ENCODE measurements around the gene PNMA8A. TPM values are rescaled to one million over a fixed set of nuclear protein-coding genes. Genes with fewer than 3 reads are reported as not detected.

Gene PNMA8A, protein sequence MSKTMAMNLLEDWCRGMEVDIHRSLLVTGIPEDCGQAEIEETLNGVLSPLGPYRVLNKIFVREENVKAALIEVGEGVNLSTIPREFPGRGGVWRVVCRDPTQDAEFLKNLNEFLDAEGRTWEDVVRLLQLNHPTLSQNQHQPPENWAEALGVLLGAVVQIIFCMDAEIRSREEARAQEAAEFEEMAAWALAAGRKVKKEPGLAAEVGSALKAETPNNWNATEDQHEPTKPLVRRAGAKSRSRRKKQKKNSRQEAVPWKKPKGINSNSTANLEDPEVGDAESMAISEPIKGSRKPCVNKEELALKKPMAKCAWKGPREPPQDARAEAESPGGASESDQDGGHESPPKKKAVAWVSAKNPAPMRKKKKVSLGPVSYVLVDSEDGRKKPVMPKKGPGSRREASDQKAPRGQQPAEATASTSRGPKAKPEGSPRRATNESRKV
- total RNA-seq (16.2 TPM), polyA plus RNA-seq (ENCODE audit: insufficient read depth, low read depth, low replicate concordance) (12.5 TPM)
- long read RNA-seq, donor 1, transcript PNMA8A-201 (3 exons, 3,689 nt), result major isoform, 10 of 10 reads
- long read RNA-seq, donor 1, partial matches to known transcripts, result 0 of 10 reads
- long read RNA-seq, donor 1, other reads (novel, unspliced or antisense), result 0 of 10 reads
- long read RNA-seq, donor 2, transcript PNMA8A-201 (3 exons, 3,689 nt), result major isoform, 7 of 12 reads
- long read RNA-seq, donor 2, partial matches to known transcripts, result 5 of 12 reads
- long read RNA-seq, donor 2, other reads (novel, unspliced or antisense), result 0 of 12 reads
- long read RNA-seq, donor 3, transcript PNMA8A-201 (3 exons, 3,689 nt), result major isoform, 15 of 27 reads
- long read RNA-seq, donor 3, partial matches to known transcripts, result 12 of 27 reads
- long read RNA-seq, donor 3, other reads (novel, unspliced or antisense), result 0 of 27 reads
- long read RNA-seq, donor 4, transcript PNMA8A-201 (3 exons, 3,689 nt), result major isoform, 6 of 6 reads
- long read RNA-seq, donor 4, partial matches to known transcripts, result 0 of 6 reads
- long read RNA-seq, donor 4, other reads (novel, unspliced or antisense), result 0 of 6 reads
- long read RNA-seq, donor 5, result 0 reads
- long read RNA-seq, donor 6, result 0 reads
- long read RNA-seq, donor 7, partial matches to known transcripts, result 3 of 5 reads
- long read RNA-seq, donor 7, other reads (novel, unspliced or antisense), result 2 of 5 reads
- long read RNA-seq, donor 8, transcript PNMA8A-201 (3 exons, 3,689 nt), result major isoform, 8 of 13 reads
- long read RNA-seq, donor 8, partial matches to known transcripts, result 5 of 13 reads
- long read RNA-seq, donor 8, other reads (novel, unspliced or antisense), result 0 of 13 reads
- long read RNA-seq, donor 9, partial matches to known transcripts, result 6 of 10 reads
- long read RNA-seq, donor 9, other reads (novel, unspliced or antisense), result 0 of 10 reads
- long read RNA-seq, donor 10, transcript PNMA8A-201 (3 exons, 3,689 nt), result major isoform, 6 of 12 reads
- long read RNA-seq, donor 10, partial matches to known transcripts, result 5 of 12 reads
- long read RNA-seq, donor 10, other reads (novel, unspliced or antisense), result 0 of 12 reads

DNA sequence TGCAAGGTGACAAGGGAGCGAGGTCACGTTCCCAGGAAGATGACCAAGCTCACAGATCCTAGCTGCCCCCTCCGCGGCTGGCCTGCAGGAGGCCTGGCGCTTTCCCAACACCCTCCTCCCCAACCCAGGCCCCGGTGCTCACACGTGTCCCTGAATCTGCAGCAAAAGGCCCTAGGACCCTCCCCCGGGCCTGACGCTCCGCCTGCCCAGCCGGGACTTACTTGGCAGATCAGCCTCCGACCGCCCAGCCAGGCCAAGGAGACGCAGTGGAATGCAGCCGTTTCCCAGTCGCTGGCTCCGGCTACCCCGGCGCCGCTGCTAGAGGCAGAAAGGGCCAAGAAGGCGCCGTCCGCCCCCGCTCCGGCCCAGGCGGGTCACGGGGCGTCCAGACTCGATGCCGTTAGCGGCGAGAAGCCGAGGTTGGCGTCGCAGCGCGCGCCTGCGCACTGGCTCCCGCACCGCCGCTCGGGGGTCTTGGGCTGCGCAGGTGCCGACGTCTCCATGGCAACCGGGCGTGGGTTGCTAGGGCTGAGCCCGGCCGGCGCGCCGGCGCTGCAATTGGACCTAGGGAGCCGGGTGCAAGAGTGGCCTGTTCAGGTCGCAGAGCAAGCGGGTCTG, at the start of gene PNMA8A:
Gene PNMA8A (minus strand): TSS at position 448 of the 618 bp plus-strand sequence. CDS start 528 bp downstream, outside the sequence.
- H3K27me3 ChIP-seq (ENCODE audit: control insufficient read depth, insufficient read depth, low read length), result no peaks in the 10 kb centered on the region
- intact Hi-C loops (cut with DNase I), result no loop called here
- H3K27ac ChIP-seq (ENCODE audit: low read depth in 2 of 2, low read length in 2 of 2), result peak within 1 kb of the TSS in 1 of 2 donors; percentile 54

DNA sequence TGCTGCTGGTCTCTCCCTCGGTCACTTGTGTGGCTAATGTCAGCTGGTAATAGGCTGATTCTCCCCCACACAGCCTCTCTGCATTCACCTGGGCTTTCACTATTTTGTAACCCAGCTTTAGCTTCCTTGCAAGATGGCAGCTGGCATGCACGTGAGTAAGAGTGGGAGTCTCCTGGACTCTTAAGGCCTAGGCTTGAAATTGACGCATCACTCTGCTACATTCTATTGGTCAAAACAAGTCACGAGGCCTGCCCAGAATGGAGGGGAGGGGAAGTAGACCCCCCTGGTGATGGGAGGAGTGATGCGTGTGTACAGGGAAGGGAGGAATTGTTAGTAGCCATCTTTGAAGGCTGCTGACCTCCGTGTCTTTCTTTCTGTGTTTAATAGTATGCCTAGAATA, 49.3 kb upstream of the PNMA8A start:
- no peak overlapping the region for H3K27ac ChIP-seq (ENCODE audit: low read depth in 2 of 2, low read length in 2 of 2)
- TF ChIP-seq, protein P1, sequence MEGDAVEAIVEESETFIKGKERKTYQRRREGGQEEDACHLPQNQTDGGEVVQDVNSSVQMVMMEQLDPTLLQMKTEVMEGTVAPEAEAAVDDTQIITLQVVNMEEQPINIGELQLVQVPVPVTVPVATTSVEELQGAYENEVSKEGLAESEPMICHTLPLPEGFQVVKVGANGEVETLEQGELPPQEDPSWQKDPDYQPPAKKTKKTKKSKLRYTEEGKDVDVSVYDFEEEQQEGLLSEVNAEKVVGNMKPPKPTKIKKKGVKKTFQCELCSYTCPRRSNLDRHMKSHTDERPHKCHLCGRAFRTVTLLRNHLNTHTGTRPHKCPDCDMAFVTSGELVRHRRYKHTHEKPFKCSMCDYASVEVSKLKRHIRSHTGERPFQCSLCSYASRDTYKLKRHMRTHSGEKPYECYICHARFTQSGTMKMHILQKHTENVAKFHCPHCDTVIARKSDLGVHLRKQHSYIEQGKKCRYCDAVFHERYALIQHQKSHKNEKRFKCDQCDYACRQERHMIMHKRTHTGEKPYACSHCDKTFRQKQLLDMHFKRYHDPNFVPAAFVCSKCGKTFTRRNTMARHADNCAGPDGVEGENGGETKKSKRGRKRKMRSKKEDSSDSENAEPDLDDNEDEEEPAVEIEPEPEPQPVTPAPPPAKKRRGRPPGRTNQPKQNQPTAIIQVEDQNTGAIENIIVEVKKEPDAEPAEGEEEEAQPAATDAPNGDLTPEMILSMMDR (IDR thresholded peaks at IDR 0.05; ENCODE audit: borderline replicate concordance, extremely low read depth, insufficient read depth), result no peak
- no peaks in the 10 kb centered on the region for H3K4me1 ChIP-seq (ENCODE audit: control insufficient read depth in 2 of 3, insufficient read depth in 2 of 3, low read depth in 1 of 3, low read length in 3 of 3)
- no peak for FAIRE-seq
- intact Hi-C loops (cut with DNase I), result no loop called here
- H3K4me3 ChIP-seq (ENCODE audit: low read length in 3 of 3), result no peak overlapping the region
- no peak overlapping the region for H3K9ac ChIP-seq (ENCODE audit: low read length in 3 of 3)
- H3K27me3 ChIP-seq (ENCODE audit: control insufficient read depth, insufficient read depth, low read length), result no peaks in the 10 kb centered on the region
- H3K36me3 ChIP-seq (ENCODE audit: control insufficient read depth in 2 of 3, insufficient read depth in 3 of 3, low read length in 3 of 3), result no peaks in the 10 kb centered on the region
- H3K9me3 ChIP-seq (ENCODE audit: control insufficient read depth in 2 of 3, insufficient read depth in 1 of 3, low read length in 3 of 3), result no peaks in the 10 kb centered on the region
- DNase-seq, result no peak

More for the DNA sequence above, at the start of gene PNMA8A:
- Histone ChIP-seq H3K36me3 (ENCODE audit: control insufficient read depth in 2 of 3, insufficient read depth in 3 of 3, low read length in 3 of 3) (no peaks in the 10 kb centered on the region), H3K4me1 (ENCODE audit: control insufficient read depth in 2 of 3, insufficient read depth in 2 of 3, low read depth in 1 of 3, low read length in 3 of 3) (peaks cover 0 to 6% (median 5%) of the 10 kb centered on the region in 3 donors), H3K4me3 (ENCODE audit: low read length in 3 of 3) (peak within 1 kb of the TSS; percentile 38 to 55 (median 50)), H3K9ac (ENCODE audit: low read length in 3 of 3) (peak within 1 kb of the TSS in 2 of 3 donors; percentile 26 to 75), H3K9me3 (ENCODE audit: control insufficient read depth in 2 of 3, insufficient read depth in 1 of 3, low read length in 3 of 3) (no peaks in the 10 kb centered on the region)
- no peak for FAIRE-seq
- TF ChIP-seq, protein P1 (IDR thresholded peaks at IDR 0.05; ENCODE audit: borderline replicate concordance, extremely low read depth, insufficient read depth), result no peak
- peak; percentile 95 to 97 (median 97) for DNase-seq

DNA sequence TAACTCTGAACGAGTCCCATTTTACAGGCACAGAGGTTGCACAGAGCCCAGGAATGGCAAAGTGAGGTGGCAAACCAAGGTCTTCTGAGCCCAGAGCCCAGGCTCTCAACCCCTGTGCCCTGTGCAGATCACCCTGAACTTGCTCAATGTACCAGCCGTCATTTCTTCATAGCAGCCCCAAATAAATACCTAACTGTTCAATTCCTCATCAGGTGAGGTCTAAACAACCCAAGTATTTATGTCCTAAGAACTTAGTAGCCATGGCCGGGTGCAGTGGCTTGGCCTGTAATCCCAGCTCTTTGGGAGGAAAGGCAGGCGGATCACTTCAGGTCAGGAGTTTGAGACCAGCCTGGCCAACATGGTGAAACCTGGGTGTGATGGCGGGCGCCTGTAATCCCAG, 46.1 kb upstream of the PNMA8A start:
- TF ChIP-seq, protein P1 (IDR thresholded peaks at IDR 0.05; ENCODE audit: borderline replicate concordance, extremely low read depth, insufficient read depth), result no peak
- FAIRE-seq (no peak), DNase-seq (no peak)
- no peaks in the 10 kb centered on the region for H3K36me3 ChIP-seq (ENCODE audit: control insufficient read depth in 2 of 3, insufficient read depth in 3 of 3, low read length in 3 of 3)
- H3K27ac ChIP-seq (ENCODE audit: low read depth in 2 of 2, low read length in 2 of 2), result no peak overlapping the region
- no peaks in the 10 kb centered on the region for H3K27me3 ChIP-seq (ENCODE audit: control insufficient read depth, insufficient read depth, low read length)
- H3K9me3 ChIP-seq (ENCODE audit: control insufficient read depth in 2 of 3, insufficient read depth in 1 of 3, low read length in 3 of 3), result no peaks in the 10 kb centered on the region
- no peak overlapping the region for H3K9ac ChIP-seq (ENCODE audit: low read length in 3 of 3)
- intact Hi-C loops (cut with DNase I), result loop anchor here (10.0 kb wide), 1 partner anchor 233 kb away; no protein-coding TSS in a partner anchor
- H3K4me3 ChIP-seq (ENCODE audit: low read length in 3 of 3), result no peak overlapping the region
- no peaks in the 10 kb centered on the region for H3K4me1 ChIP-seq (ENCODE audit: control insufficient read depth in 2 of 3, insufficient read depth in 2 of 3, low read depth in 1 of 3, low read length in 3 of 3)
